NCI-H1105 treated with DMSO at 0.1 percent for 48 hours (cell line): Measurements from ENCODE around the gene GPS1.

Source experiments
- DNase-seq: peaks from one replicate; lab custom pipeline; 2025; lab: John Stamatoyannopoulos, UW

The GPS1 gene

GRCh38 chr17:82051776-82052637 lies at the start of gene GPS1, which contains the start of gene RFNG:
TSS of gene GPS1 (plus strand) at chr17:82051898. CDS start at chr17:82051932, 34 bp downstream.
TSS of gene RFNG (minus strand) at chr17:82051811. CDS start at chr17:82051766, 45 bp downstream.
- peak; percentile 51 for DNase-seq

- no peak for DNase-seq
Observed at GRCh38 chr17:82003411-82004381, 48.0 kb upstream of the GPS1 start.

GRCh38 chr17:82004517-82005455 lies 46.9 kb upstream of the GPS1 start:
- no peak for DNase-seq

- DNase-seq: no peak
Observed at GRCh38 chr17:82005701-82006348, 45.9 kb upstream of the GPS1 start.

GRCh38 chr17:82006468-82007227 lies 45.0 kb upstream of the GPS1 start:
- no peak for DNase-seq

- no peak for DNase-seq
Observed at GRCh38 chr17:82007228-82007494, 44.5 kb upstream of the GPS1 start.

- no peak for DNase-seq
Observed at GRCh38 chr17:82007495-82008257, 44.0 kb upstream of the GPS1 start.

GRCh38 chr17:82008258-82008940 lies 43.3 kb upstream of the GPS1 start:
- no peak for DNase-seq

- DNase-seq: no peak
Observed at GRCh38 chr17:82008941-82009405, 42.7 kb upstream of the GPS1 start.

- no peak for DNase-seq
Observed at GRCh38 chr17:82009413-82009812, 42.3 kb upstream of the GPS1 start.

GRCh38 chr17:82010575-82011525 lies 40.8 kb upstream of the GPS1 start:
- no peak for DNase-seq

GRCh38 chr17:82011617-82012187 lies 40.0 kb upstream of the GPS1 start:
- DNase-seq: no peak

GRCh38 chr17:82012261-82012639 lies 39.4 kb upstream of the GPS1 start:
- no peak for DNase-seq

GRCh38 chr17:82012640-82013295 lies 38.9 kb upstream of the GPS1 start:
- DNase-seq: no peak

- DNase-seq: no peak
Observed at GRCh38 chr17:82013341-82013740, 38.4 kb upstream of the GPS1 start.

GRCh38 chr17:82013772-82014321 lies 37.9 kb upstream of the GPS1 start:
- DNase-seq: no peak

GRCh38 chr17:82014432-82014831 lies 37.3 kb upstream of the GPS1 start:
- no peak for DNase-seq
